IPS-NIHi11 (cell line): Measurements from ENCODE around the gene ANO4.
"Not testable (repeated sequence)": the region's sequence is repeated elsewhere in the genome, so short reads cannot be mapped to it uniquely, and the experiment has no call there.

Experiments
- DNase-seq: peaks from one replicate; pipeline ENCODE4 v3.0.0; 2012; ENCODE audit warnings: mixed read lengths, low spot score

The ANO4 gene

GRCh38 chr12:100871195-100871734 is 76.7 kb downstream of the ANO4 start:
- no peak for DNase-seq

GRCh38 chr12:100875156-100875555 is 80.6 kb downstream of the ANO4 start:
- no peak for DNase-seq

GRCh38 chr12:100875771-100876170 is 81.2 kb downstream of the ANO4 start:
- DNase-seq: no peak

- DNase-seq: peak; percentile 21
These were observed 83.2 kb downstream of the ANO4 start for GRCh38 chr12:100877776-100878175.

GRCh38 chr12:100895192-100895591 is 100.6 kb downstream of the ANO4 start:
- no peak for DNase-seq

GRCh38 chr12:100896192-100896591 is 101.6 kb downstream of the ANO4 start:
- no peak for DNase-seq

GRCh38 chr12:100897240-100897639 is 102.7 kb downstream of the ANO4 start:
- DNase-seq: no peak

GRCh38 chr12:100899301-100899700 is 104.7 kb downstream of the ANO4 start:
- DNase-seq: no peak

GRCh38 chr12:100900808-100901207 is 106.2 kb downstream of the ANO4 start:
- no peak for DNase-seq

GRCh38 chr12:100901266-100901665 is 106.7 kb downstream of the ANO4 start:
- no peak for DNase-seq

- DNase-seq: no peak
These were observed 109.7 kb downstream of the ANO4 start for GRCh38 chr12:100904270-100904669.

GRCh38 chr12:100908501-100908900 is 113.9 kb downstream of the ANO4 start:
- DNase-seq: no peak

GRCh38 chr12:100913872-100914592 is 119.5 kb downstream of the ANO4 start:
- DNase-seq: no peak

- DNase-seq: no peak
These were observed 124.5 kb downstream of the ANO4 start for GRCh38 chr12:100919116-100919515.

- DNase-seq: no peak
These were observed 125.9 kb downstream of the ANO4 start for GRCh38 chr12:100920493-100920892.

GRCh38 chr12:100926669-100927248 is 132.2 kb downstream of the ANO4 start:
- peak; percentile 67 for DNase-seq

- no peak for DNase-seq
These were observed 133.2 kb downstream of the ANO4 start for GRCh38 chr12:100927826-100928225.

- DNase-seq: no peak
These were observed 138.0 kb downstream of the ANO4 start for GRCh38 chr12:100932571-100932970.

- DNase-seq: not testable (repeated sequence)
These were observed 139.0 kb downstream of the ANO4 start for GRCh38 chr12:100933531-100933930.

GRCh38 chr12:100935929-100936328 is 141.4 kb downstream of the ANO4 start:
- no peak for DNase-seq

GRCh38 chr12:100936661-100937060 is 142.1 kb downstream of the ANO4 start:
- no peak for DNase-seq

- DNase-seq: no peak
These were observed 145.9 kb downstream of the ANO4 start for GRCh38 chr12:100940503-100940902.

- DNase-seq: no peak
These were observed 148.6 kb downstream of the ANO4 start for GRCh38 chr12:100942984-100943749.
